Measurements from ENCODE around the gene RUSF1. TPM values are rescaled to one million over a fixed set of nuclear protein-coding genes. Genes with fewer than 3 reads are reported as not detected.
A peak's percentile ranks its signal among the peaks of the same experiment; 100 is the strongest.

Gene RUSF1
- total and polyA plus RNA-seq, 9 of the 15 experiments (the other 6 are each of a cell fraction or from before 2014, with no cell fraction given): 0.80 to 52.8 (median 27.6) TPM

DNA sequence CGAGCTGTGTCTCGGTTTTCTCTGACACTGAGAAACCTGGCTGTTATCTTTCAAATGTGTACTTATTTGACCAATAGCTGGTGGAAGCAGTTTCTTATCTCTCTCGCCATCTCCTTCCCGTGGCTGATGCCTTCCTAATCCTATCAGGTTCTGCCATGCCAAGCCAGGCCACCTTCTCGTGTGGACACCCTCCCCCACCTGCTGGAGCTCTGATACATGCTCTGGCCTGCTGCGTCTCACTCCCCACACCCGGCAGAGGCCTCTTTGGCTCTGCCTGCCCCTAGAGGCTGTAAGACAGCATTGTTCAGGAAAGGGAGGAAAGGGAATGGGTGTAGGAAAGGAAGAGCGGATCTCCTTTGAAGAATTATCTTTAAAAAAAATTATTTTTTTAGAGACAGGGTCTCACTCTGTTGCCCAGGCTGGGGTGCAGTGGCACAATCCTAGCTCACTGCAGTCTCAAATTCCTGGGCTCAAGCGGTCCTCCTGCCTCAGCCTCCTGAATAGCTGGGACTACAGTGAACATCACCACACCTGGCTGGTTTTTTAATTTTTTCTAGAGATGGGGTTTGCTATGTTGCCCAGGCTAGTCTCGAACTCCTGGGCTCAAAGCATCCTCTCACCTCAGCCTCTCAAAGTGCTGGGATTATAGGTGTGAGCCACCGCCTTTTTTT lies 56.4 kb downstream of the RUSF1 start (continued):
- 0 out of 2 replicates have a peak, but pooled peaks have one; percentile 8 for TF ChIP-seq CBFA2T2 (conservative IDR thresholded peaks at IDR 0.05)
- TF ChIP-seq EGR1 (conservative IDR thresholded peaks at IDR 0.05): no peak
- TF ChIP-seq MXI1 (IDR thresholded peaks at IDR 0.05; ENCODE audit: low read depth, low read length): no peak
- TF ChIP-seq, protein P1, sequence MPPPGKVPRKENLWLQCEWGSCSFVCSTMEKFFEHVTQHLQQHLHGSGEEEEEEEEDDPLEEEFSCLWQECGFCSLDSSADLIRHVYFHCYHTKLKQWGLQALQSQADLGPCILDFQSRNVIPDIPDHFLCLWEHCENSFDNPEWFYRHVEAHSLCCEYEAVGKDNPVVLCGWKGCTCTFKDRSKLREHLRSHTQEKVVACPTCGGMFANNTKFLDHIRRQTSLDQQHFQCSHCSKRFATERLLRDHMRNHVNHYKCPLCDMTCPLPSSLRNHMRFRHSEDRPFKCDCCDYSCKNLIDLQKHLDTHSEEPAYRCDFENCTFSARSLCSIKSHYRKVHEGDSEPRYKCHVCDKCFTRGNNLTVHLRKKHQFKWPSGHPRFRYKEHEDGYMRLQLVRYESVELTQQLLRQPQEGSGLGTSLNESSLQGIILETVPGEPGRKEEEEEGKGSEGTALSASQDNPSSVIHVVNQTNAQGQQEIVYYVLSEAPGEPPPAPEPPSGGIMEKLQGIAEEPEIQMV (tag; conservative IDR thresholded peaks at IDR 0.05; ENCODE audit: low read depth): no peak
- TF ChIP-seq KDM2B (CRISPR knock-in tag; IDR thresholded peaks at IDR 0.05): no peak
- TF ChIP-seq ZBTB8A (IDR thresholded peaks at IDR 0.05; ENCODE audit: partially characterized antibody): no peak
- no peak for TF ChIP-seq SRSF3 (IDR thresholded peaks at IDR 0.05; ENCODE audit: insufficient read depth, low read length)
- no peak for TF ChIP-seq ZSCAN29 (IDR thresholded peaks at IDR 0.05)
- TF ChIP-seq HNRNPL (IDR thresholded peaks at IDR 0.05; ENCODE audit: low read depth, low read length): no peak
- no peak for TF ChIP-seq ZKSCAN3 (CRISPR knock-in tag; IDR thresholded peaks at IDR 0.05)
- TF ChIP-seq, protein P2, sequence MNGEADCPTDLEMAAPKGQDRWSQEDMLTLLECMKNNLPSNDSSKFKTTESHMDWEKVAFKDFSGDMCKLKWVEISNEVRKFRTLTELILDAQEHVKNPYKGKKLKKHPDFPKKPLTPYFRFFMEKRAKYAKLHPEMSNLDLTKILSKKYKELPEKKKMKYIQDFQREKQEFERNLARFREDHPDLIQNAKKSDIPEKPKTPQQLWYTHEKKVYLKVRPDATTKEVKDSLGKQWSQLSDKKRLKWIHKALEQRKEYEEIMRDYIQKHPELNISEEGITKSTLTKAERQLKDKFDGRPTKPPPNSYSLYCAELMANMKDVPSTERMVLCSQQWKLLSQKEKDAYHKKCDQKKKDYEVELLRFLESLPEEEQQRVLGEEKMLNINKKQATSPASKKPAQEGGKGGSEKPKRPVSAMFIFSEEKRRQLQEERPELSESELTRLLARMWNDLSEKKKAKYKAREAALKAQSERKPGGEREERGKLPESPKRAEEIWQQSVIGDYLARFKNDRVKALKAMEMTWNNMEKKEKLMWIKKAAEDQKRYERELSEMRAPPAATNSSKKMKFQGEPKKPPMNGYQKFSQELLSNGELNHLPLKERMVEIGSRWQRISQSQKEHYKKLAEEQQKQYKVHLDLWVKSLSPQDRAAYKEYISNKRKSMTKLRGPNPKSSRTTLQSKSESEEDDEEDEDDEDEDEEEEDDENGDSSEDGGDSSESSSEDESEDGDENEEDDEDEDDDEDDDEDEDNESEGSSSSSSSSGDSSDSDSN (IDR thresholded peaks at IDR 0.05; ENCODE audit: borderline replicate concordance in 1 of 2, low read depth in 2 of 2, low read length in 2 of 2): 0 out of 4 replicates have a peak, but pooled peaks of 1 of the 2 experiments have one; percentile 44
- TF ChIP-seq, protein P3, sequence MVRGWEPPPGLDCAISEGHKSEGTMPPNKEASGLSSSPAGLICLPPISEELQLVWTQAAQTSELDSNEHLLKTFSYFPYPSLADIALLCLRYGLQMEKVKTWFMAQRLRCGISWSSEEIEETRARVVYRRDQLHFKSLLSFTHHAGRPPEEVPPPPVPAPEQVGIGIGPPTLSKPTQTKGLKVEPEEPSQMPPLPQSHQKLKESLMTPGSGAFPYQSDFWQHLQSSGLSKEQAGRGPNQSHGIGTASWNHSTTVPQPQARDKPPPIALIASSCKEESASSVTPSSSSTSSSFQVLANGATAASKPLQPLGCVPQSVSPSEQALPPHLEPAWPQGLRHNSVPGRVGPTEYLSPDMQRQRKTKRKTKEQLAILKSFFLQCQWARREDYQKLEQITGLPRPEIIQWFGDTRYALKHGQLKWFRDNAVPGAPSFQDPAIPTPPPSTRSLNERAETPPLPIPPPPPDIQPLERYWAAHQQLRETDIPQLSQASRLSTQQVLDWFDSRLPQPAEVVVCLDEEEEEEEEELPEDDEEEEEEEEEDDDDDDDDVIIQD (CRISPR knock-in tag; IDR thresholded peaks at IDR 0.05): no peak
- no peak for TF ChIP-seq ZNF143 (CRISPR knock-in tag; IDR thresholded peaks at IDR 0.05)
- TF ChIP-seq, protein P4, sequence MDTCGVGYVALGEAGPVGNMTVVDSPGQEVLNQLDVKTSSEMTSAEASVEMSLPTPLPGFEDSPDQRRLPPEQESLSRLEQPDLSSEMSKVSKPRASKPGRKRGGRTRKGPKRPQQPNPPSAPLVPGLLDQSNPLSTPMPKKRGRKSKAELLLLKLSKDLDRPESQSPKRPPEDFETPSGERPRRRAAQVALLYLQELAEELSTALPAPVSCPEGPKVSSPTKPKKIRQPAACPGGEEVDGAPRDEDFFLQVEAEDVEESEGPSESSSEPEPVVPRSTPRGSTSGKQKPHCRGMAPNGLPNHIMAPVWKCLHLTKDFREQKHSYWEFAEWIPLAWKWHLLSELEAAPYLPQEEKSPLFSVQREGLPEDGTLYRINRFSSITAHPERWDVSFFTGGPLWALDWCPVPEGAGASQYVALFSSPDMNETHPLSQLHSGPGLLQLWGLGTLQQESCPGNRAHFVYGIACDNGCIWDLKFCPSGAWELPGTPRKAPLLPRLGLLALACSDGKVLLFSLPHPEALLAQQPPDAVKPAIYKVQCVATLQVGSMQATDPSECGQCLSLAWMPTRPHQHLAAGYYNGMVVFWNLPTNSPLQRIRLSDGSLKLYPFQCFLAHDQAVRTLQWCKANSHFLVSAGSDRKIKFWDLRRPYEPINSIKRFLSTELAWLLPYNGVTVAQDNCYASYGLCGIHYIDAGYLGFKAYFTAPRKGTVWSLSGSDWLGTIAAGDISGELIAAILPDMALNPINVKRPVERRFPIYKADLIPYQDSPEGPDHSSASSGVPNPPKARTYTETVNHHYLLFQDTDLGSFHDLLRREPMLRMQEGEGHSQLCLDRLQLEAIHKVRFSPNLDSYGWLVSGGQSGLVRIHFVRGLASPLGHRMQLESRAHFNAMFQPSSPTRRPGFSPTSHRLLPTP (IDR thresholded peaks at IDR 0.05; ENCODE audit: borderline replicate concordance, extremely low read depth, insufficient read length): no peak
- TF ChIP-seq ZNF77 (CRISPR knock-in tag; IDR thresholded peaks at IDR 0.05): no peak
- no peak for TF ChIP-seq ZNF224 (CRISPR knock-in tag; IDR thresholded peaks at IDR 0.05)
- TF ChIP-seq FOS (IDR thresholded peaks at IDR 0.05; ENCODE audit: extremely low read depth, insufficient read length): no peak
- peak; percentile 70 for TF ChIP-seq MYC (IDR thresholded peaks at IDR 0.05; ENCODE audit: low read depth, low read length)
- no peak for TF ChIP-seq MYC (CRISPR knock-in tag; IDR thresholded peaks at IDR 0.05; ENCODE audit: borderline replicate concordance, low read depth)
- TF ChIP-seq ZNF282 (CRISPR knock-in tag; IDR thresholded peaks at IDR 0.05): no peak
- no peak for TF ChIP-seq ETS2 (tag; IDR thresholded peaks at IDR 0.05; ENCODE audit: borderline replicate concordance, poor library complexity, severe bottlenecking)

All from K562 (cell line).